ENCODE results near the gene KCTD6.

GRCh38 chr3:58518291-58518789 is 26.4 kb downstream of the KCTD6 start:
- TF ChIP-seq CTCF (IDR thresholded peaks at IDR 0.05; ENCODE audit: poor library complexity, severe bottlenecking) (no peak), TAF1 (IDR thresholded peaks at IDR 0.05; ENCODE audit: low read depth) (no peak), POLR2AphosphoS5 (IDR thresholded peaks at IDR 0.05) (no peak), RAD21 (conservative IDR thresholded peaks at IDR 0.05) (no peak), SMC3 (conservative IDR thresholded peaks at IDR 0.05; ENCODE audit: poor library complexity) (no peak), EZH2 (IDR thresholded peaks at IDR 0.05; ENCODE audit: borderline replicate concordance, insufficient read depth, low read length, poor library complexity, severe bottlenecking) (no peak), EP300 (conservative IDR thresholded peaks at IDR 0.05; ENCODE audit: poor library complexity, severe bottlenecking) (no peak), MXI1 (conservative IDR thresholded peaks at IDR 0.05; ENCODE audit: poor library complexity, severe bottlenecking) (no peak), REST (IDR thresholded peaks at IDR 0.05; ENCODE audit: borderline replicate concordance) (no peak)

All from neural cell (in vitro differentiated cells).